Naive thymus-derived CD4-positive, alpha-beta T cell (primary cell): ENCODE results near the gene RBBP7. TPM values are rescaled to one million over a fixed set of nuclear protein-coding genes. Genes with fewer than 3 reads are reported as not detected.

Experiments
- polyA plus RNA-seq, 2 donors: library from polyadenylated mRNA; unstranded; fragments of 300-500 nt; fragmentation: Illumina TruSeq; gene quantifications; one replicate each; pipeline ENCODE4 v1.2.3, GENCODE V29; 2021
- total RNA-seq, 6 experiments: library from RNA in 5 of 6; stranded (reverse) in 5 of 6; gene quantifications; 1 replicate in 5 of 6; 2 replicates in 1 of 6; pipeline ENCODE4 v1.2.3 and lab custom pipeline; 2021 to 2026

RBBP7 gene
- total and polyA plus RNA-seq, 7 experiments from 2014 or later = 82.9 to 145 (median 95.6) TPM

Other genes with a start within 250 kb of the RBBP7 start
- not detected for gene S100G, start 220.2 kb downstream of the RBBP7 start, total RNA-seq
- gene S100G, start 220.2 kb downstream of the RBBP7 start, polyA plus RNA-seq = not detected
- 1 to 10 TPM; 5.2 to 8.9 (median 6.3) TPM for gene CTPS2, start 157.7 kb downstream of the RBBP7 start, total RNA-seq
- 1 to 10 TPM; 2.7 to 4.4 TPM for gene CTPS2, start 157.7 kb downstream of the RBBP7 start, polyA plus RNA-seq
- gene SYAP1, start 150.8 kb downstream of the RBBP7 start, total RNA-seq = 10 to 100 TPM; 15.4 to 36.9 (median 15.6) TPM
- gene SYAP1, start 150.8 kb downstream of the RBBP7 start, polyA plus RNA-seq = 10 to 100 TPM; 13.6 to 13.7 TPM
- gene TXLNG, start 83.9 kb downstream of the RBBP7 start, total RNA-seq = 10 to 100 TPM; 11.9 to 23.1 (median 17.3) TPM
- gene TXLNG, start 83.9 kb downstream of the RBBP7 start, polyA plus RNA-seq = 10 to 100 TPM; 16.0 to 22.1 TPM
- gene REPS2, start 76.3 kb upstream of the RBBP7 start, total RNA-seq = 1 to 10 TPM in 4 of 5 experiments, not detected in 1; 1.1 to 6.2 (median 1.9) TPM
- under 1 TPM in 1 of 2 donors, not detected in 1; 0.21 TPM for gene REPS2, start 76.3 kb upstream of the RBBP7 start, polyA plus RNA-seq